HL-60 (cell line): ENCODE data around the gene GPS1.

Experiments
- CTCF ChIP-seq: IDR thresholded peaks from one replicate; pipeline ENCODE4 v1.5.1; 2011; ENCODE audit warnings: low read length, control low read depth, inconsistent platforms; ENCODE audit not compliant: insufficient read depth
- GABPA ChIP-seq: IDR thresholded peaks from 2 replicates; pipeline ENCODE4 v1.6.1; 2012; ENCODE audit warnings: low read depth
- POLR2AphosphoS5 ChIP-seq: IDR thresholded peaks from 2 replicates; pipeline ENCODE4 v1.6.1; 2012; ENCODE audit warnings: low read depth
- REST ChIP-seq: IDR thresholded peaks from 2 replicates; pipeline ENCODE4 v1.6.1; 2012; ENCODE audit warnings: low read depth; ENCODE audit not compliant: insufficient replicate concordance
- SPI1 ChIP-seq: IDR thresholded peaks from 2 replicates; pipeline ENCODE4 v1.6.1; 2012; ENCODE audit warnings: low read depth, mild to moderate bottlenecking, borderline replicate concordance

- TF ChIP-seq POLR2AphosphoS5: no peak; the same call in 1 of the 2 replicates
- TF ChIP-seq CTCF: no peak
- TF ChIP-seq REST: no peak
- no peak for TF ChIP-seq GABPA
- no peak for TF ChIP-seq SPI1
Observed at GRCh38 chr17:82083533-82084359, 32.0 kb downstream of the GPS1 start.
